Esophagus muscularis mucosa (tissue), 4 donors: ENCODE results near the gene LRRC7. TPM values are rescaled to one million over a fixed set of nuclear protein-coding genes. Genes with fewer than 3 reads are reported as not detected.

Experiments
- DNase-seq: peaks from one replicate; pipeline ENCODE4 v3.0.0-alpha.2; 2017; ENCODE audit errors: extremely low spot score
- H3K27ac ChIP-seq, 4 donors: fragments of 200-600 bp; sonication (generic); replicated peaks in 1 of 4; 1 replicate in 3 of 4; 2 replicates in 1 of 4; pipeline ENCODE4 v1.5.1; 2016 to 2019; ENCODE audit warnings: mild to moderate bottlenecking in 1 of 4
- H3K27me3 ChIP-seq, 4 donors: fragments of 200-600 bp; sonication (generic); one replicate each; pipeline versions ENCODE4 v1.5.1 to v1.6.0; 2016 to 2019
- H3K36me3 ChIP-seq, 4 donors: fragments of 200-600 bp; sonication (generic); one replicate each; pipeline ENCODE4 v1.5.1; 2016 to 2019
- H3K4me1 ChIP-seq, 4 donors: fragments of 200-600 bp; sonication (generic); one replicate each; pipeline ENCODE4 v1.5.1; 2016 to 2019
- H3K4me3 ChIP-seq, 4 donors: fragments of 200-600 bp; sonication (generic); 1 replicate in 2 of 4; 2 replicates in 2 of 4; pipeline ENCODE4 v1.5.1; 2016 to 2019; ENCODE audit warnings: mild to moderate bottlenecking in 4 of 4, moderate library complexity in 1 of 4
- H3K9me3 ChIP-seq, 4 donors: fragments of 200-600 bp; sonication (generic); 1 replicate in 3 of 4; 2 replicates in 1 of 4; pipeline ENCODE4 v1.5.1; 2016 to 2019
- EP300 ChIP-seq: sonication (generic); formaldehyde crosslinking; IDR thresholded peaks from one replicate; pipeline ENCODE4 v1.6.1; 2017; ENCODE audit warnings: antibody characterized with exemption
- POLR2A ChIP-seq: fragments of 450-650 bp; IDR thresholded peaks from one replicate; pipeline ENCODE4 v1.6.1; 2017; ENCODE audit warnings: antibody characterized with exemption, moderate library complexity, mild to moderate bottlenecking, low read depth
- POLR2AphosphoS5 ChIP-seq, 2 donors: sonication (generic); formaldehyde crosslinking; IDR thresholded peaks; one replicate each; pipeline ENCODE4 v1.6.1; 2017; ENCODE audit warnings: antibody characterized with exemption in 2 of 2
- WGBS: methylation state at CpG from one replicate; pipeline ENCODE4 v1.1.5; 2018; 5-methylcytosine and 5-hydroxymethylcytosine counted together
- intact Hi-C: fragments of 100-400 bp; cut with DNase I; formaldehyde crosslinking; loops from one replicate; pipeline ENCODE4 v1.15.1; 2023
- total RNA-seq, 4 donors: library from RNA; depleted of rRNA; stranded (reverse); fragments of >200 nt; gene quantifications; one replicate each; pipeline versions ENCODE4 v1.1.0 to v1.2.1, GENCODE V29; 2016
- TF ChIP-seq, protein P1 (sequence below), 3 experiments: fragments of 200-600 bp in 2 of 3; fragments of 450-650 bp in 1 of 3; sonication (generic) in 2 of 3; IDR thresholded peaks; one replicate each; pipeline ENCODE4 v1.5.1; 2017 to 2019; ENCODE audit warnings: antibody characterized with exemption in 3 of 3, mild to moderate bottlenecking in 2 of 3, moderate library complexity in 1 of 3

LRRC7 gene
- total RNA-seq, 4 donors from 2014 or later = 0.26 to 2.5 (median 0.42) TPM

DNA sequence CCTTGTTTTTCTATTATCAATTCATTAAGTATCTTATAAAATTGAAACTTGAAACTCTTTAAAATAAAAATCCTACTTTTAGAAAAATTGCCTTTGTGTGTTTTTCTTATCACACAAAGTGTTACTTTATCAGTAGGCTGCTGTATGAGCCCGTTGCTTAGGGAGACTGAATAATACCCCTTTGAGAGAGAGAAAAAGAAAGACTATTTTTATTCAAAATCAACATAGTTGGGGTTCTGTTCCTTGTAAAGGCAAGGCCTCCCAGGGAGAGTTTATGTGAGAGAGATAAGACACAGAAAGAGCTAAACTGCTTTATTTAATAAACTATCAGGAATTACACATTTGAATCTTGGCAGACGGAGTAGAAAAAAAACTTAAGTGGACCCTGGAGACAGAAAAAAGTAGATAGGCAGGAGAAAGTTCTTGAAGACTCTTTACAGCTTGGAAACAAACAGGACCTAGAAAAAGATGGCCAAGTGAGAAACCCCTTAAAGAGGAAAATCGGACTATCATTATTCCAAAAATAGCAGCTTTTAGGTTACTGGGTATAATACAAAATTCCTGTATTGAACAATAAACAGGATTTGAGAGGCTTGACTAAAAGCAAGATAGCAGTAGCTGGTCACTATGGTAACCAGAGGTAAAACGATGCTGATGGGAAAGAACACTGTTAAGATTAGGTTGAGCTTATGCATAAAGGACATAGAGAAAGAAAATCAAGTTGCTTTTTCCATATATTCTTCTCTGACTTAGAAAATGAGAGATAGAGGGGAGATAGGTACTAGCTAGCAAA lies 170.9 kb downstream of the LRRC7 start:
- H3K27me3 ChIP-seq = no peaks in the 10 kb centered on the region
- no peaks in the 10 kb centered on the region for H3K36me3 ChIP-seq
- intact Hi-C loops = loop anchor here (10.0 kb wide), 1 partner anchor 1144 kb away; no protein-coding TSS in a partner anchor
- no peak for DNase-seq
- no peak overlapping the region for H3K4me3 ChIP-seq
- 41% methylated on average over 4 of the region's 4 CpGs for WGBS
- no peak overlapping the region for H3K27ac ChIP-seq
- peaks cover 0 to 8% (median 0%) of the 10 kb centered on the region in 4 donors for H3K9me3 ChIP-seq
- H3K4me1 ChIP-seq = no peaks in the 10 kb centered on the region
- TF ChIP-seq, protein P1, sequence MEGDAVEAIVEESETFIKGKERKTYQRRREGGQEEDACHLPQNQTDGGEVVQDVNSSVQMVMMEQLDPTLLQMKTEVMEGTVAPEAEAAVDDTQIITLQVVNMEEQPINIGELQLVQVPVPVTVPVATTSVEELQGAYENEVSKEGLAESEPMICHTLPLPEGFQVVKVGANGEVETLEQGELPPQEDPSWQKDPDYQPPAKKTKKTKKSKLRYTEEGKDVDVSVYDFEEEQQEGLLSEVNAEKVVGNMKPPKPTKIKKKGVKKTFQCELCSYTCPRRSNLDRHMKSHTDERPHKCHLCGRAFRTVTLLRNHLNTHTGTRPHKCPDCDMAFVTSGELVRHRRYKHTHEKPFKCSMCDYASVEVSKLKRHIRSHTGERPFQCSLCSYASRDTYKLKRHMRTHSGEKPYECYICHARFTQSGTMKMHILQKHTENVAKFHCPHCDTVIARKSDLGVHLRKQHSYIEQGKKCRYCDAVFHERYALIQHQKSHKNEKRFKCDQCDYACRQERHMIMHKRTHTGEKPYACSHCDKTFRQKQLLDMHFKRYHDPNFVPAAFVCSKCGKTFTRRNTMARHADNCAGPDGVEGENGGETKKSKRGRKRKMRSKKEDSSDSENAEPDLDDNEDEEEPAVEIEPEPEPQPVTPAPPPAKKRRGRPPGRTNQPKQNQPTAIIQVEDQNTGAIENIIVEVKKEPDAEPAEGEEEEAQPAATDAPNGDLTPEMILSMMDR (IDR thresholded peaks at IDR 0.05) = no peak
- TF ChIP-seq POLR2A (no peak), POLR2AphosphoS5 (IDR thresholded peaks at IDR 0.05) (no peak), EP300 (no peak)

DNA sequence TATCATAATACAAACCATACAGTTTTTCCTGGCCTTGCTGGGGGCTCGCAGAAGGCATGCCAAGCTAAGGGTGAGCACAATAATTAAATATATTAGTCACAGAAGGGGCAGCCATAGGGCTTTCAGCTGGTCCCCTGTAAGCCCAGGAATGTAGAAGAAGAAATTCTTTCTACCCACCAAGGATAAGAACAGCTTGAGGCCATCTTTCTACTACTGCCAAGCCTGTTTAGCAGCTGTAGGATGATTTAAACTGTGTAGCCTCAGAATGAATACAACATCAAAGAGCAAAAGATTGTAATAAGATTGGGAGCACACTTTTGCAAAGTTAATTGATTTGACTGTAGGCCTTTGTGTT lies 171.5 kb downstream of the LRRC7 start:
- no peak for TF ChIP-seq EP300
- TF ChIP-seq POLR2A = no peak
- TF ChIP-seq, protein P1 (IDR thresholded peaks at IDR 0.05) = no peak
- no peak for TF ChIP-seq POLR2AphosphoS5 (IDR thresholded peaks at IDR 0.05)
- intact Hi-C loops = loop anchor here (10.0 kb wide), 1 partner anchor 1144 kb away; no protein-coding TSS in a partner anchor
- H3K9me3 ChIP-seq = peaks cover 0 to 8% (median 0%) of the 10 kb centered on the region in 4 donors
- no peak overlapping the region for H3K27ac ChIP-seq
- H3K4me3 ChIP-seq = no peak overlapping the region
- no peaks in the 10 kb centered on the region for H3K36me3 ChIP-seq
- no peaks in the 10 kb centered on the region for H3K4me1 ChIP-seq
- WGBS = 79% methylated on average over 1 of the region's 1 CpG
- H3K27me3 ChIP-seq = no peaks in the 10 kb centered on the region
- no peak for DNase-seq

DNA sequence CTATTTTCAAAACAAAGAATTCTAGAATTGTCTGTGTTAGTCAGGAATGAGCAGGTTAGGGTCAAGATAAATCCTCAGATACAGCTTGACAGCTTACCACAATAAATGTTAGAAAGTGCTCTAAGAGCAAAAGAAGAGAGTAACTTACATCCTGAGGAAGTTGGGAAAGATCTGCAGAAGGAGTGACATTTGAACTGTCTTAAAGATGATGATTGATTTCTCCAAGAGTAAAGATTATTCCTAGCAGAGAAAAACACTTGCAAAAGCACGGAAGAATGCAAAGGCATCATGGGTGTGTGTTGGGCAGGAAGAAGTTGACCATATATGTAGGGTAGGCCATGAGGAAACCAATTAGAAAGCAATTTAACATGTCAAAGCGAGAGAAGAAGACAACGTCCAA lies 175.4 kb downstream of the LRRC7 start:
- Histone ChIP-seq H3K27ac (no peak overlapping the region), H3K4me3 (no peak overlapping the region), H3K4me1 (no peaks in the 10 kb centered on the region), H3K36me3 (no peaks in the 10 kb centered on the region), H3K27me3 (no peaks in the 10 kb centered on the region), H3K9me3 (no peaks in the 10 kb centered on the region)
- TF ChIP-seq EP300 (no peak), POLR2AphosphoS5 (IDR thresholded peaks at IDR 0.05) (no peak), POLR2A (no peak)
- TF ChIP-seq, protein P1 (IDR thresholded peaks at IDR 0.05) = no peak
- DNase-seq = no peak
- 54% methylated on average over 3 of the region's 3 CpGs for WGBS
- intact Hi-C loops = no loop called here

DNA sequence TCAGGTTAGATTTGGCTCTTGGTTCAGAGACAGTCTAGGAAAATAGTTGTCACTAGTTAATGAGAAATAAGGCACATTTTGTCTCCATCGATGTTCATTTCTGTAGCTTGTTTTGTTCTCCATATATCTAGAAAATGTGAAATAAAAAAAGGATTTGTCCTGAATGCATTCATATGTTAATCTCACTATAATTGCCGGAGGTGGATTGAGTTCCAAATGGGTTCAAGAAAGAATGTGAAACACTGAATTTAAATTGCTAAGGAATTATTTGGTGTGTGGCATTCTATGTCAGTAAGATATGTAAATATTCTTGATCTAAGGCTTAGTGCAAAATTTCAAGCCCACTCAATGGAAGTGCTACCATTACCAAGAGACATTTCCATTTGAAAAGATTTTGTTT lies 176.7 kb downstream of the LRRC7 start:
- H3K27ac ChIP-seq = no peak overlapping the region
- no peaks in the 10 kb centered on the region for H3K36me3 ChIP-seq
- H3K9me3 ChIP-seq = no peaks in the 10 kb centered on the region
- intact Hi-C loops = no loop called here
- no peaks in the 10 kb centered on the region for H3K27me3 ChIP-seq
- no peaks in the 10 kb centered on the region for H3K4me1 ChIP-seq
- TF ChIP-seq POLR2AphosphoS5 (IDR thresholded peaks at IDR 0.05) (no peak), EP300 (no peak), POLR2A (no peak)
- TF ChIP-seq, protein P1 (IDR thresholded peaks at IDR 0.05) = no peak
- 79% methylated on average over 2 of the region's 2 CpGs for WGBS
- DNase-seq = no peak
- no peak overlapping the region for H3K4me3 ChIP-seq
